Right kidney (tissue), 1 donor: Measurements from ENCODE around the gene METTL8.
"Not testable (repeated sequence)": the region's sequence is repeated elsewhere in the genome, so short reads cannot be mapped to it uniquely, and the experiment has no call there.

Experiments used
- DNase-seq: peaks from one replicate; pipeline ENCODE4 v3.0.0-alpha.2; 2016

Gene METTL8

DNA sequence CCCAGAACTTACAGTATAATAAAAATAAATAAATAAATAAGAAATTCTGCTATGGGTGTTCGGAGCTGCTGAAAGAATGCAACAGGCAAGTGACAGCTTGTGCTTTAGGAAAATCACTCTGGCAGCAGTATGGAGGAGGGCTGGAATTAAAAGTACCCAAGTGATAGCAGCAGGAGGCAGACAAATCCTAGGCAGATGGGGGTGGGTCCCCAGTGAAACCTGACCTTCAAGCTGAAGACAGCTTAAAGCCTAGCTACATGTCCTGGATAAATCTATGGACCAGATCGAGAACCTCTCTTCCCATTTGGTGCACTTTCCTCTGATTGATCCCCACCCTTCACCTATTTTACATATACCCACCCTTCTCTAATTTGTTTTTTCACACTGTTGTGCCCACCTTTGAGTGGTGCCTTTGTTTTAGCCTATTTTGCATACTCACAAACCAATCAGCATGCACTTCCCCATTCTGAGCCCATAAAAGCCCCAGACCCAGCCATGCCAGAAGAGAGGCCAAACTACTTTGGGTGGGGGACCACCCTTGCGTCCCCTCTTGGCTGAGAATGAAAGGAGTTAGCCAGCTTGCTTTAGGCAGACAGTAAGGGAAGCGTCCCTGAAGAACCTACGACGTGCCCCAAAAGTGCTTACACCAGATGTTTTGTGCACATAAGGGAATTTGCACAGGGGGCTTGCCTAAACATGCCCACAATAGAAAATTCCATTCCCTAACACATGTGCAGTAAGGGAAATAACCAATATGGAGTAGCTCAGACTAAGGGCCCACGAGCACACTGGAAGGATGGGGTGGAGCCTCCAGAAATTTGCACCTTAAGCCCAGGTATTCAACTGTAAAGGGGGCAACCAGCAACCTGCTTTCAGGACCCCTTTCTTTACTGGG lies 3.0 kb downstream of the METTL8 start:
- DNase-seq: no peak

DNA sequence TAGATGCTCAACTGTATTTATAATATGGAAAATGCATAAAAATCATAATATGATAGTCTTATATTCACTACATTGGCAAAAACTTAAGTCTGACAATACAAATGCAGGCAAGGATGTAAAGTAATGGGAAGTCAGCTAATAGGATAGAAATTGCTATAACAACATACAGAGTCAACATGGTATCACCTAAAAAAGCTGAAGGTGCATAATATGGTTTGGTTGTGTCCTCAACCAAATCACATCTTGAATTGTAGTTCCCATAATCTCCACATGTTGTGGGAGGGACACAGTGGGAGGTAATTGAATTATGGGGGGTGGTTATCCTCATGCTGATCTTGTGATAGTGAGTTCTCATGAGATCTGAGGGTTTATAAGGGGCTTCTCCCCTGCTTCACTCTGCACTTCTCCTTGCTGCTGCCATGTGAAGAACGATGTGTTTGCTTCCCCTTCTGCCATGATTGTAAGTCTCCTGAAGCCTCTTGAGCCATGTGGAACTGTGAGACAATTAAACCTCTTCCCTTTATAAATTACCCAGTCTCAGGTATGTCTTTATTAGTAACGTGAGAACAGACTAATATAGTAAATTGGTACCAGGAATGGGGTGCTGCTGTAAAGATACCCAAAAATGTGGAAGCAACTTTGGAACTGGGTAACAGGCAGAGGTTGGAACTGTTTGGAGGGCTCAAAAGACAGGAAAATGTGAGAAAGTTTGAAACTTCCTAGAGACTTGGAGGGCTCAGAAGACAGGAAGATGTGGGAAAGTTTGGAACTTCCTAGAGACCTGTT lies 10.9 kb downstream of the METTL8 start:
- not testable (repeated sequence) for DNase-seq

DNA sequence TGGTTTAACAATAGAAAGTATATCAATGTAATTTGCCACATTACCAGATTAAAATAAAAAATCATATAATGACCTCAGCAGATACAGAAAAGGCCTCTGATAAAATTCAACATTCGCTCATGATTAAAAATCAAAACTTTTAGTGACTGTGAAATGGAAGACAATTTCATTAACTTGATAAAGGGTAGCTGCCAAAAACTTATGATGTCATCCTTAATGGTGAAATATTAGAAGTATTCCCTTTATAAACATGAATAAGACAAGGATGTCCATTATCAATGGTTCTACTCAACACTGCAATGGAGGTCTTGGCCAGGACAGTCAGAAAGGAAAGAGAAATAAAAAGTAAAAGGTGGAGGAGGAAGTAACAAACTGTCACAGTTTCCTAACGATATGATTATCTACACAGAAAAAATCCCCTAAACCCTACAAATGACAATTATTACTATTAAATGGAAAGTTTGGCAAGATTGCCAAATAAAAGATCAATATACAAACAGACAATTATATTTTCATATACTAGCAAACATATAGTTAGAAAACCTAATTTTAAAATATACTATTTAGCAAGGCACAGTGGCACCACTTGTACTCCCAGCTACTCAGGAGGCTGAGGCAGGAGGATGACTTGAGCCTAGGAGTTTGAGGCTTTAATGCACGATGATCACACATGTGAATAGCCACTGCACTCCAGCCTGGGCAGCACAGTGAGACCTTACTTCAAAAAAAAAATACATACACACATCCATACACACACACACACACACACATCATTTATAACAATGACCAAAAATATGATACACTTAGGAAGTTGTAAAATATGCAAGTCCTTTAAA lies 12.8 kb downstream of the METTL8 start:
- DNase-seq: no peak

DNA sequence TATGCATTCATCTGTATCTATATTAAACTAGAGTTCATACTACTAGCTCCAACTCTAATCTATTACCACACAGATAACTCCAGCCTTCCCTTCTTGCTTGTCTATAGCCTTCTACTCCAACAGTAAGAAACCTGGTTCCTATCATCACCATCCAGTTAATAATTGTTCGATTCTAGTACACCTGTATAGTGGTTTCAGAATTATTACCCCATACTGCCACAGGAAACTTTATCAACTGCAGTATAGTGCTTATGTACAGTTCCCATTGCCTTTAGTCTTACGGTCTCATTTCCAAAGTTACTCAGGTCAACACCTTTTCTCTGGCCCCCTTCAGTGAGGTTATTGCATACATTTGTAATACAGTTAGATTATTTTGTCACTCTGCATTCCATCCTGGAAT lies 14.5 kb downstream of the METTL8 start:
- no peak for DNase-seq

DNA sequence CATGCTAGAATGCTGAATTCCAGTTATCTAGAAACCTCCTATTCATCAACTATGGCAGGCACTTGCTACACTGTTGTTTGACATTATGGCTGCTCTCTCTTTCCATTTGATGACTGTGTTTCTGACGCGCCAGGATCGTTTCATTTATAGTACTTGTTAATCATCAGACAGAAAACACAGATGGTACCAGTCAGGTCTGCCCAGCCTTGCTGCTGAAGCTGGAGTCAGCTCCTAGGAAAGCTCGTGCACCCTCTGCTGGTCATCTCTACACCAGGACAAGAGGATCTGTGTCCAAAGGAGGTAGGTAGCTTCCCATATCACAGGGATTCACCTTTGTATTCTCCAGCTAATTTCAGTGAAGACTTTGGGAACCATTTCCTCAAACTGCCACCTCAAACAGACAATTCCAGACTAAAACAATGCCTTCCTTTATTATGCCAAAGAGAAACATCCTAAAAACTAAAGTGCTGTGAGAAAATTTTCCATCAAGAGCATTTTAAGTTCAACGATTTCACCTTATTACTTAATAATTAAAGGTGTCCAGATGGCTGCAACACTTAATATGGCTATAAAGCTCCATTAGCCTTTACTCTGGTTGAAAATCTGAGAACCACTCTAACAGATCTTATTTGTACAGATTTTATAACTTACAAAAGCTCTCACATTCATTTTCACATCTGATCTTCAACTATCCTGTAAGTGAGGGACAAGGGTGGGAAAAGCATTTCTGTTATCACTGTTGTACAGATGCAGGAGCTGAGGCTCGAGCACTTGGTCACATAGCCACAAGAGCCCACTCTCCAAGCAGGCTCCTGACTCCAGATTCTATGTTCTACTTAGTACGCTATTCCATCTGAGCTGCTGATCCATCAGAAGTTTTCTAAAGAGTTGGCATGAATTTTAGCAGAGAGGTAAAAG lies 17.5 kb downstream of the METTL8 start:
- peak; percentile 46 for DNase-seq

DNA sequence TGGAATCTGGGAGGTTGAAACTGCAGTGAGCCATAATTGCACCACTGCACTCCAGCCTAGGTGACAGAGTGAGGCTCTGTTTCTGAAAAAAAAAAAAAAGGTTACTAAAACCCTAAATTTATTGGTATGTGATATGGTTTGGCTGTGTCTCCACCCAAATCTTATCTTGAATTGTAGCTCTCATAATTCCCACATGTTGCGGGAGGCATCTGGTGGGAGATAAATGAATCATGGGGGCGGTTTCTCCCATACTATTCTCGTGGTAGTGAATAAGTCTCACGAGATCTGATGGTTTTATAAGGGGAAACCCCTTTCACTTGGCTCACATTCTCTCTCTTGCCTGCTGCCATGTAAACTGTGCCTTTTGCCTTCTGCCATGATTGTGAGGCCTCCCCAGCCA lies 19.1 kb downstream of the METTL8 start:
- DNase-seq: not testable (repeated sequence)

DNA sequence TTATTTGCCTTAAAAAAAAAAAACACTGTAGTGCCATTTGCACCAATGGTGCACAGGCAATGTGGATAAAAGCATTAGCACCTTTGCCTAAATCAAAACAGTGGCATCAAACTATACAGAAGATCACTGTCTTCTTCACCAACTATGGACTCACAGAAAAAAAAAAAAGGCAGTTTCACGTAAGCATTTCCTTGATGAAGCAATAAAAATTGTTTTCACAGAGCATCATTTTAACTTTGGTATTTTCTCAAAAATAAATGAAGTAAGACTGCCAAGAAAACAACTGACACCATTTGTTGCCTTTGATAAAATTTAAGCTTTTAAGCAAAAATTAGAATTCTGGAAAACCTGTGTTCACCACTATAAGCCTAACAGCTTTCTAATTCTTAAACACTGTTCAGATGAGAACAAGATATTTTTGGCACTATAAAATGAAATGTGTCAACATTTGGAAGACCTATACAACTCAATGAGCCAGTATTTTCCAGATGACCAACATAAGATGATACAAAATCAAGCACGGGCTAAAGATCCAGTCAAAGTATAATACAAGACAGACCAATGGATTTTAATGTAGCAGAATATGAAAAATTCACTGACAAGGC lies 21.1 kb downstream of the METTL8 start:
- no peak for DNase-seq

DNA sequence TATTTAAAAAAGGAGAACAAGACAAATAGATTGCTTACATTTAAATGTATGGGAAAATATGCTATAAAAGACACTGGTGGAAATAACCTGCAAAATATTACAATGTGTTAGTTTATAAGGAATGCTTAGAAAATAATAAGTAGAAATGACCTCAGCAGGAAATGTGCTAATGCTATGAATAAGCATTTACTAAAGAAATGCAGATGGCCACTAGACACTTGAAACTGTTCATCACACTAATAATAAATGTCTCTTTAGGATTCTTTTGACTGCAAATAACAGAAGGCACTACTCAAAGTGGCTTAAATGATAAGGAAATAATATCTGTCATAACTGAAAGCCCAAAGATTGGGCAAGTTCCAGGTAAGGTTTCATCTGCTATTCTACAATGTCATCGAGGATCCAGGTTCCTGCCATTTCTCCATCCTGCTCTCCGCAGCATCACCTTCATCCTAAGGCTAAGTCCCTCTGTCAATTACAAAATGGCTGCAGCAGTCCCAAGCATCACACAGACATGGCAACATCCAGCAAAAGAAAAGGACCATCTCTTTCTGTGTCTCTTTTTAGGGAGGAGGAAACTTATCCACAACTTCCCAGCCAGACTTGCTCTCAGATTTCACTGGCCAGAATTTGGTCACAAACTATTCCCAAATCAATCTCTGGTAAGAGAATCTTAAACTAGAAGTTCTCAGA lies 21.9 kb downstream of the METTL8 start:
- no peak for DNase-seq

DNA sequence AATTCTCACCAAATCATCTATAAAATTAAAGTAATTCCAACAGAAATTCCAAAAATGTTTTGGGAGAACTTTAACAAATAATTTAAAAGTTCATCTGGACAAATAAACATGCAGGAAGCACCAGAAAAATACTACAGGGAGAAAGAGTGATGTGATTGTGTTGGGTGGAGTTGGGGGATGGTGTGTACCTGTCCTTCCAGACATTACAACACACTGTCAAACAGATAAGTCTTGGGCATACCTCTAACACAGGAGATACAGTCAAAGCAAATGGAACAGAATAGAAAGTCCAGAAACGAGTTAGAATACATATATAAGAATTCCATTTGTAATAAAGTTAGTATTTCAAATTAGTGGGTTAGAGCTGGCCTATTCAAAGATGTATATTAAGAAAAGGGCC lies 22.6 kb downstream of the METTL8 start:
- no peak for DNase-seq

DNA sequence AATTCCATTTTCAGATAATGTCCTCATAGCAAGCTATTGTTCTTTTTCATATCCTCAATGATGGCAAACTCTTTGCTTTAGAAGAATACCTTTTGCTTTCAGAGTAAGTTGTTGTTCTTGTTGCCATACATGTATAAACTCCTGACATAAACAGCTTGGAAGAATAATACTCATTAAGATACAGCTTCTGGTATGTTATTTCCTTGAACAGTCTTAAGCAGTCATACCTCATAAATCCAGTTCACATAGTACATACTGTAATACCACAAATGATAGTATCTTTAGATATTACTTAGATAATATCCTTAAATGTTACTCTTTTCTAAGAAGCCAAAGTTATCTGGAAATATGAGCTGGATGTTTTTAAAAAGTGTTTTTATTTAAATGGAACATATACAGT lies 23.2 kb downstream of the METTL8 start:
- no peak for DNase-seq

DNA sequence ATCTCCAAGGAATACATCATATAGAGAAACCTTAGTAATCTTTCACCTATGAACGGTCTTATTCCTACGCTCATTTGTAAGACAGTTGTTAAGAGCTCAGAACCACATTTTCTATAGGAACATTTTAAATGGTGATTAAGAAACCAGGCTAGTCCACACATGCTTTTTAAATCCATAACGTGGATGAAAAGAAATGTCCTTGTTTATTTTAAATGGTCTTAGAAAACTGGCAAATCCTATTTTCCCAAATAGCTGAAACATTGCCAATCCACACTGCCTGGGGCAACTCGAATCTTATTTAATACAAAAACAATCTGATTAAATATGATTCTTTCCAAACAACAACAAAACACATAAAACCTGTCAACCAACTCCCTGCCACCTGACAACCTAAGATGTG lies 23.7 kb downstream of the METTL8 start:
- no peak for DNase-seq

DNA sequence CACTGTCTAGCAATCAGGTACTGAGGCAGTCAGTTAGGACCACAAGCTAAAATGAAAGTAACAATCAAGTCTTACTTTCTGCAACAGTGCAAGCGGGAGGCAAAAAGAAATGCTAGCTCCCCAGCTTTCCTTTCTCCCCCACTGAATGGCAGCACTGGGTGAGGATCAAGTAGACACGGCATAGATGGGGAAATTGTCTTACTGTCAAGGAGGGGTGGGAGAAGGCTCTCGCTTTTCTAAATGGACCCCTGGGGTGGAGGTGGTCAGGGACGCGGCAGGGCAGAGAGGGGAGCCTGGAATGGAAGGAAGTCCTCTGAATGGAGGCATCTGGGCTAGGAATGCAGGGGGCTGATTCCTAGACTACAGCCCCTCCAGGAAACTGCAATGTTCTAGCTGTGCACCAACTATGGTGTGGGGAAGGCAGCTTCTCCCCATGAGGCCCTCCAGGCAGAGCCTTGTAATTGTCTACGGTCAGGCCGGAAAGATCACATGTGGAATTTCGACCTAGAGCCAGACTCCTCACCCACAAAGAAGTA lies 24.3 kb downstream of the METTL8 start:
- DNase-seq: no peak

DNA sequence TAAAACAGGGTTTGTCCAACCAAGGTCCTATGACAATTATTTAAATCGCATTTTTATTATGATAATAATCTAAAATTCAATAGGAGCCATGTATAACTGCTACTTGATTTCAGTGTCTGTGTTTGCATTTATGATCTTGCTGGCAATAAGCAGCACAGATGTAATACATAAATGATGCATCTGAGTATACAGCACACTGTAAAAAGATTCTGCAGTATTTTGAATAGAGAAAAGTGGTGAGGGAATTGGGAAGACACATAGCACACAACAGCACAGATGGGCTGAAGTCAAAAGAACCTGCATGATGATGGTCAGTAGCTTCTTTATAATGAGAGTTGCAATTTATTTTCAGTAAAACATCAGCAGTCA lies 26.1 kb downstream of the METTL8 start:
- DNase-seq: no peak

DNA sequence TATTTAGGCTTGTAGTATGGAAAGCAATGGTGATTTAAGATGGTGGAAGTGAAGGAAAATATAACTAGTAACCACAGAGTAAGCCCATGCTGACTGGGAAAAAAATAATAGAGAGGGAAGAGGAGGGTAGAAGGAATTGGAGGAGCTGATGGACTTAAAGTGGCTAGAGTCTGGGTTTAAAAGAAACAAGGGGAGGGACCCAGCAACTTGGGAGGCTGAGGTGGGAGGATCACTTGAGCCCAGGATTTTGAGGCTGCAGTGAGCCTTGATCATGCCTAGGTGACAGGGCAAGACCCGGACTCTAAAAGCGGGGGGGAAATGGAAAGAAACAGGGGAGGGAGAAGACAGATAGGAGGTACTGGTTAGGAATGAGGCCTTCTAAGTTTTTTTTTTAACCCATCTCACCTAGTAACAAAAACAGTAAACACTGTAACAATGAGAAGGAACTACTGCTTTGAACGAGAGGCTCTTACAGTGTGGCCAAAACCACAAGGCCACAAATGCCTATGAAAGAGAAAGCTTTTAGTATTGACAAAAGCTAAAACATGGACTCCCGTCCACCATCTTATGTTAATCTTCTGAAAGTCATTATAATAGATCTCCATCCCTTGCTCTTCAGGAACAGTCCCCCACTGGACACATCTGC lies 26.6 kb downstream of the METTL8 start:
- no peak for DNase-seq

DNA sequence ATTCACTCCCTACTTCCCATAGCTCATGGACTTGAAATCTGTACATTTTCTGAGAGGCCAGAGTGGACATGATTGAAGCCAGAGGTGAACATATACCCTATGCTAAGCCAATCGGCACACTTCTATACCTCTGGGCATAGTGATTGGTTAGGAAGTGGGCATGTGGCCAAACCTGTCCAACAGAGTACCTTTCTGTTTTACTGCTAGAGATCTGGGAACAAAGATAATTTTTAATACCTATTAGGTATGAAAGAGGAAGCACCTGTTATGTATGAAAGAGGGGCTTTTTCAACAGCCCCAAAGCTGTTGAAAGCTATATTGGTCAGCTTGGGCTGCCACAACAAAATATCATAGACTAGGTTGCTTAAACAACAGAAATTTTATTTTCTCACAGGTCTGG lies 27.7 kb downstream of the METTL8 start:
- DNase-seq: no peak

DNA sequence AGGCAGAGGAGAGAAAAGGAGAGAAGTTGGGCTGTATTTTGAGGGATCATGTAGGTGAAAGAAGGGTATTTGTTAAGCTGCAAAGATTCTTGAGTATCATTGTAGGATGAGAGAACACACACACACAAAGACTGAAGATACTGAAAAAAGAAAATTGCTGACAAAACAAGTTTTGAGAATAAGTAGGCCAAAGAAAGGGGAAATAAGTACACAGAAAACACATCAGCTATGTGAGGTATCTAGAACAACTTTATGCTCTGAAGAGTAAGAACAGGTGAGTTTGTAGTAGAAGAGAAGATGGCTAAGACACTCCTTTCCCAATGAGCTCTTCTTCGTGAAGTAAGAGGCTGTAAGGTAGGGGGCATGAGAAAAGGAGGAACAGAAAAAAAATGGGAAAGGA lies 28.2 kb downstream of the METTL8 start:
- no peak for DNase-seq

DNA sequence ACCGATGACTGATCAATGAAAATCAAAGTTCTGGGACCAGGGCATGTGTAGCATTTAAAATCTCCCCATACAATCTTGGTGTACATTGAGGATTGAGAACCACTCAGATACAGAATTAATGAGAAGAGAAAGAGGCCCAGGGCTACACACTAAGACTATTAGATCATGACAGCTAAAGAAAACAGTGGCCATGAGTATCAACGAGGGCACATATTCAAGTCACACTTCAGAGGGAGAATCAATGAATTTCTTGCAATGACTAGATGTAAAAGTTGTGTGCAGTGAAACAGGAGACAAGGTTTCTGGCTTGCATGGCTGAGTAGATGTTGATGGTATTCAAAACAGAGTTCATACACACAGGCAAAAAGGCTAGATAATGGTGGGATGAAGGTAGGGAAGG lies 29.1 kb downstream of the METTL8 start:
- DNase-seq: no peak

DNA sequence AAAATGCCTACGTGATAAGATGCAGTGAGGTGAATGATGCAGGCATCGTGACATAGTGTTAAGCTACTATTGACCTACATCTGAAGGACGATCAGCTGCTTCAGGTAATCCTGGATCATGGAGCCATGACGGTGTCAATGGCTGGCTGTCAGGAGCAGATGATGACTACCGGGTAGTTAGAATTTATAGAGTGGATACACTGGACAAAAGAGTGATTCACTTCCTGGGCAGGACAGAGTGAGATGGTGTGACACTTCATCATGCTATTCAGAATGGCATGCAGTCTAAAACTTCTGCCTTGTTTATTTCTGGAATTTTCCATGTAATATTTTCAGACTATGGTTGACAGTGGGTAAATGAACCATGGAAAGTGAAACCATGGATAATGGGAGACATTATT lies 29.5 kb downstream of the METTL8 start:
- no peak for DNase-seq

DNA sequence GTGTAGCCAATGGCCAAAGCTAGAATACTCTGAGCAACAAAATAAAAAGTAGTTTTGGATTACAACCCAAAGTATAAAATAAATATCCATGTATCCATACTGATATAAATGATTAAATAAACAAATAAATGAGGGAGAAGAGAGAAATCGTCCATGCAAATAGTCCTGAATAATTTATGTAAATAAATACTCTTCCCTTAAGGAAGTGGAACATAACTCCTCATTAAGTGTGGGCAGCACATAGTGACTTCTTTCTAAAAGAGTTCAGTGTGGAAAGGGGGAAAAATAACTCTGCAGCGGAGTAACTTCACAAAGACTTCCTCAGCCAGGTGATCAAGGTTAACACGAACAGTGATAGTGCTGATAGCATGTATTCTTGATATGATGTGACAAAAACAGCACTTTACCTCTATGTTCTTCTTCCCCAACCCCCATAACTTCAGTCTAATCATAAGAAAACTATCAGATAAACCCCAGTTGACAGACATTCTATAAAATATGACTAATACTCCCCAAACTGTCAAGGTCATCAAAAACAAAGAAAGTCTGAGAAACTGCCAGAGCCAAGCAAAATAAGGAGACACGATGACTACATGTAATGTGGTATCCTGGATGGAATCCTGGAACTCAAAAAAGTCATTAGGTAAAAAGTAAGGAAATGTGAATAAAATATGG lies 30.7 kb downstream of the METTL8 start:
- no peak for DNase-seq
